Naive thymus-derived CD4-positive, alpha-beta T cell (primary cell): ENCODE results near the gene SP7. TPM values are rescaled to one million over a fixed set of nuclear protein-coding genes. Genes with fewer than 3 reads are reported as not detected.
"Not testable (repeated sequence)": the region's sequence is repeated elsewhere in the genome, so short reads cannot be mapped to it uniquely, and the experiment has no call there.

Experiments
- ATAC-seq: fragments of 150-1000 bp; cut with Tn5 transposase; 2 replicates; pipeline ENCODE4 v1.10.0; 2021; ENCODE audit warnings: mild to moderate bottlenecking, moderate library complexity
- CTCF ChIA-PET: fragments of 350-600 bp; sonication (Branson Sonifier 250); formaldehyde crosslinking; loops from one replicate; lab custom pipeline; 2021; ENCODE audit warnings: antibody characterized with exemption; lab: Charles Lee
- POLR2A ChIA-PET: fragments of 350-600 bp; sonication (Branson Sonifier 250); formaldehyde crosslinking; loops from one replicate; lab custom pipeline; 2021; ENCODE audit warnings: antibody characterized with exemption, inconsistent platforms; lab: Charles Lee
- DNase-seq, 9 donors: peaks; one replicate each; pipeline versions ENCODE4 v3.0.0 to v3.0.0-alpha.2; 2020 to 2022; ENCODE audit warnings: mixed read lengths in 1 of 9
- H3K27ac ChIP-seq: one replicate; pipeline ENCODE4 v1.7.0; 2013; ENCODE audit warnings: mild to moderate bottlenecking, low read depth, low read length, moderate library complexity
- H3K27me3 ChIP-seq, 2 donors: one replicate each; pipeline ENCODE4 v1.7.0; 2013; ENCODE audit warnings: low read length in 2 of 2, mild to moderate bottlenecking in 2 of 2, moderate library complexity in 2 of 2; ENCODE audit not compliant: control insufficient read depth in 2 of 2, insufficient read depth in 2 of 2
- H3K36me3 ChIP-seq, 3 experiments: 1 replicate in 2 of 3; 2 replicates in 1 of 3; pipeline ENCODE4 v1.7.0; 2013; ENCODE audit warnings: low read length in 3 of 3, mild to moderate bottlenecking in 3 of 3, moderate library complexity in 1 of 3; ENCODE audit not compliant: insufficient read depth in 3 of 3, control insufficient read depth in 2 of 3
- H3K4me1 ChIP-seq, 2 donors: one replicate each; pipeline ENCODE4 v1.7.0; 2013; ENCODE audit warnings: low read length in 2 of 2, mild to moderate bottlenecking in 2 of 2, moderate library complexity in 1 of 2; ENCODE audit not compliant: control insufficient read depth in 2 of 2, insufficient read depth in 2 of 2
- H3K4me3 ChIP-seq: 2 replicates; pipeline ENCODE4 v1.7.0; 2013; ENCODE audit warnings: mild to moderate bottlenecking, low read length
- H3K9me3 ChIP-seq, 3 experiments: 1 replicate in 2 of 3; 2 replicates in 1 of 3; pipeline ENCODE4 v1.7.0; 2013; ENCODE audit warnings: low read length in 3 of 3; ENCODE audit not compliant: control insufficient read depth in 2 of 3
- H3K27ac Mint-ChIP-seq, 9 donors: one replicate each; pipeline ENCODE4 v1.8.0; 2020 to 2022; ENCODE audit warnings: mixed read lengths in 9 of 9, mild to moderate bottlenecking in 8 of 9, moderate library complexity in 5 of 9, inconsistent platforms in 2 of 9
- H3K27me3 Mint-ChIP-seq, 5 donors: one replicate each; pipeline ENCODE4 v1.8.0; 2021 to 2022; ENCODE audit warnings: mixed read lengths in 5 of 5, mild to moderate bottlenecking in 1 of 5
- H3K36me3 Mint-ChIP-seq, 5 donors: one replicate each; pipeline ENCODE4 v1.8.0; 2020 to 2022; ENCODE audit warnings: mixed read lengths in 5 of 5, mild to moderate bottlenecking in 3 of 5, inconsistent platforms in 1 of 5
- H3K4me1 Mint-ChIP-seq, 7 donors: one replicate each; pipeline ENCODE4 v1.8.0; 2020 to 2022; ENCODE audit warnings: mixed read lengths in 7 of 7, mild to moderate bottlenecking in 3 of 7, inconsistent platforms in 1 of 7
- H3K4me3 Mint-ChIP-seq, 10 donors: one replicate each; pipeline ENCODE4 v1.8.0; 2020 to 2022; ENCODE audit warnings: mild to moderate bottlenecking in 10 of 10, mixed read lengths in 10 of 10, moderate library complexity in 6 of 10, inconsistent platforms in 2 of 10
- H3K9me3 Mint-ChIP-seq, 11 donors: one replicate each; pipeline ENCODE4 v1.8.0; 2020 to 2022; ENCODE audit warnings: mixed read lengths in 11 of 11, mild to moderate bottlenecking in 4 of 11, inconsistent platforms in 1 of 11, moderate library complexity in 1 of 11
- intact Hi-C, 2 donors: fragments of 100-400 bp; cut with micrococcal nuclease; formaldehyde crosslinking; loops; one replicate each; pipeline ENCODE4 v1.15.1; 2023
- polyA plus RNA-seq, 2 donors: library from polyadenylated mRNA; unstranded; fragments of 300-500 nt; fragmentation: Illumina TruSeq; gene quantifications; one replicate each; pipeline ENCODE4 v1.2.3, GENCODE V29; 2021
- total RNA-seq, 6 experiments: library from RNA in 5 of 6; stranded (reverse) in 5 of 6; gene quantifications; 1 replicate in 5 of 6; 2 replicates in 1 of 6; pipeline ENCODE4 v1.2.3 and lab custom pipeline; 2021 to 2026

SP7 gene
- total and polyA plus RNA-seq, 7 experiments from 2014 or later, result 0.13 to 0.18 TPM; not detected in 5

DNA sequence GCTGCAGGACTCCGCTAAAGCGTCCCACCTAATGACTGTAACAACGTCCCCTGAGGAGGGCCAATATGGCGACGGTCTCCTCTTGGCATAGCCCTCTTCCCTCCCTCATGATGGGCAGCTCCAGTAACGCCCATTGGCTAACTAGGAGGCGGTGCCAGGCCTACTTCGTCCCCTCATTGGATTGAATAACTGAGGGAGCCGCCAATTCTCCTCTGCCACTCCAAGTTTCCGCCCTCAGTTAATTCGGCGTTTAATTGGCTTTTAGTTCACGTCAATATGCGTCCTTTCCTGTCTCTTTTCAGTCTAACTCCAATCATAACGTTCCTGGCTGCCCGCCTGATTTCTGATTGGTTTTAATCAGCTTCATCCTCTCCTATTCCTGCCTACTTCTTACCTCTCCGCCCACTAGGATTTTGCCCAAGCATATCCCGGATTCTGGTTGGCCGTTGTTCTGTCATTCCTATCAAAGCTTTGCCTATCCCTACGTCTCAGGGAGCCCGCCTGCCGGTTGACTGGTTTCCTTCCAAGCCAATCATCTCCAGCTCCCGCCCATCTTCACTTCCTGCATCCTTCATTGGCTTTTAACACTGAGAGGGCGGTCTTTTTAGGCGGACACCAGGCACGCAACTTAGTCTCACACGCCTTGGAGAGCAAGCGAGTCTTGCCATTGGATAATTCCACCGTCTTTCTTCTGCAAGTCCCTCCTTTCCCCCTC is 43.4 kb upstream of the SP7 start:
- Histone ChIP-seq H3K27me3 (no peaks in the 10 kb centered on the region), H3K4me3 (peak overlapping the region; percentile 61), H3K4me1 (peaks cover 37 to 40% of the 10 kb centered on the region in 2 donors), H3K27ac (peak overlapping the region; percentile 91), H3K9me3 (no peaks in the 10 kb centered on the region), H3K36me3 (peaks cover 0 to 24% (median 13%) of the 10 kb centered on the region in 3 experiments)
- POLR2A ChIA-PET, result interaction anchor here (0.6 to 3.8 kb wide), 33 partner anchors 9 to 1041 kb away, joined by 3 to 39 read pairs (median 6); partner anchors contain the start of genes AAAS, CSAD, EIF4B and MAP3K12
- Mint-ChIP-seq H3K9me3 (peaks cover 0 to 2% (median 0%) of the 10 kb centered on the region in 11 donors), H3K27me3 (no peaks in the 10 kb centered on the region), H3K36me3 (peaks cover 0 to 27% (median 14%) of the 10 kb centered on the region in 5 donors), H3K4me3 (no peak overlapping the region), H3K4me1 (peaks cover 31 to 44% (median 37%) of the 10 kb centered on the region in 7 donors), H3K27ac (no peak overlapping the region)
- intact Hi-C loops, result loop anchor here (1.0 to 2.0 kb wide), 20 partner anchors 27 to 1329 kb away; partner anchors contain the start of genes AAAS (in 2 of the 2), ATF7 (in 2 of the 2), CSAD (in 2 of the 2) and EIF4B (in 2 of the 2)
- ATAC-seq (peak; percentile 85), DNase-seq (peak in 8 of 9 donors; percentile 54 to 100 (median 99))
- CTCF ChIA-PET, result interaction anchor here (0.6 to 3.0 kb wide), 10 partner anchors 11 to 130 kb away, joined by 3 to 15 read pairs (median 4); partner anchors contain the start of genes AAAS and TARBP2

DNA sequence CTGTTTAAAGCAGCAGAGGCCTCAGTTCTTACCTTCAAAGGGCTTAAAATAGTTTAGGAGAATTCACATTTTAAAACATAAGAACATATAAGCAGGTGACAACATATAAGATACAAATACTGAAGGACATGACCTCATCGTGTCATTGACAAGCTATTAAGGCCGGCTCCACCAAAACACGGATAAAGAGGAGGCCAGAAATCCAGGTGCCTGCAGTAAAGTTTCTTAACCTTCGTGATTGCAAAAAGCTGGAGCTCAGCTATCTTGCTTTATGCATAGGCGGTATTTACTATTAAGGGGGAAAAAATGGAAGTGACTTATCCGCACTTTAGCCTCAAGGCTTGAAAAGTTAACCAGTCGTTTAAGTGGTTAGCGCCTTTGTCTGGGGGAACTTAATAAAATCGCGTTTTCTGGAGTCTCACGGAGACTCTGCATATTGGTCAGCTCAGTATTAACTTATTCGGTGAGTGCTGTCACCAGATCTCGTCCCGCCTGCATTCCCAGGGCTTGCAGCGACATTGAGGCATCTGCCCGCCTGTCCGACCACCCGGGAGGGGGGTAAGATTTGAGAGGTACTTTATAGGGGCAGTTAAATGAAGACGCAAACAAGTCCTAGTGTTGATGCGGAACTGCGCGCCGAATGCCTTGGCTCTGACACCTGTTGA is 42.7 kb upstream of the SP7 start:
- Mint-ChIP-seq H3K27ac (no peak overlapping the region), H3K9me3 (peaks cover 0 to 2% (median 0%) of the 10 kb centered on the region in 11 donors), H3K4me3 (no peak overlapping the region), H3K4me1 (peaks cover 31 to 40% (median 32%) of the 10 kb centered on the region in 7 donors), H3K27me3 (no peaks in the 10 kb centered on the region), H3K36me3 (peaks cover 0 to 24% (median 14%) of the 10 kb centered on the region in 5 donors)
- Histone ChIP-seq H3K9me3 (no peaks in the 10 kb centered on the region), H3K4me1 (peaks cover 35 to 40% of the 10 kb centered on the region in 2 donors), H3K4me3 (peak overlapping the region; percentile 61), H3K27ac (peak overlapping the region; percentile 75), H3K36me3 (peaks cover 0 to 21% (median 13%) of the 10 kb centered on the region in 3 experiments), H3K27me3 (no peaks in the 10 kb centered on the region)
- ChIA-PET CTCF (interaction anchor here (0.7 to 3.0 kb wide), 10 partner anchors 11 to 130 kb away, joined by 3 to 15 read pairs (median 5); partner anchors contain the start of genes AAAS and TARBP2), POLR2A (interaction anchor here (0.5 to 3.8 kb wide), 34 partner anchors 9 to 1042 kb away, joined by 3 to 39 read pairs (median 6); partner anchors contain the start of genes AAAS, CSAD, EIF4B and MAP3K12)
- intact Hi-C loops, result loop anchor here (1.0 to 2.0 kb wide), 13 partner anchors 27 to 1328 kb away; partner anchors contain the start of genes AAAS (in 2 of the 2), CSAD (in 2 of the 2), EIF4B (in 2 of the 2) and ZNF740 (in 2 of the 2)
- DNase-seq (no peak), ATAC-seq (no peak)

DNA sequence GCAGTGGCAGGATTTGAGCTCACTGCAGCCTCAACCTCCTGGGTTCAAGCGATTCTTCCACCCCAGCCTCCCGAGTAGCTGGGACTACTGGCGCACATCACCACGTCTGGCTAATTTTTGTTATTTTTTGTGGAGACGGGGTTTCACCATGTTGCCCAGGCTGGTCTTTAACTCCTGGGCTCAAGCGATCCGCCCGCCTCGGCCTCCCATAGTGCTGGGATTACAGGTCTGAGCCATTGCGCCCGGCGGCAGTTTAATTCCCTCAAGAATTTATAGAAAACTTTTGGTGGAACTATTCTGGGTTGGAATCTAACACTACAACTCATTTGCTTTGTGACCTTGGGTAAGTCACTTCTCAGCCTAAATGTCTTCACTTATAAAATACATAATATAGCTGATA is 42.1 kb upstream of the SP7 start:
- Histone ChIP-seq H3K27me3 (no peaks in the 10 kb centered on the region), H3K4me3 (peak overlapping the region; percentile 61), H3K27ac (peak overlapping the region; percentile 75), H3K36me3 (peaks cover 0 to 18% (median 11%) of the 10 kb centered on the region in 3 experiments), H3K9me3 (no peaks in the 10 kb centered on the region), H3K4me1 (peaks cover 31 to 35% of the 10 kb centered on the region in 2 donors)
- Mint-ChIP-seq H3K27ac (peak overlapping the region in 3 of 9 donors; percentile 17 to 29 (median 25)), H3K36me3 (peaks cover 0 to 19% (median 8%) of the 10 kb centered on the region in 5 donors), H3K4me3 (no peak overlapping the region), H3K9me3 (peaks cover 0 to 2% (median 0%) of the 10 kb centered on the region in 11 donors), H3K27me3 (no peaks in the 10 kb centered on the region), H3K4me1 (peaks cover 25 to 38% (median 31%) of the 10 kb centered on the region in 7 donors)
- intact Hi-C loops, result loop anchor here (2.0 kb wide), 3 partner anchors 157 to 1327 kb away; partner anchors contain the start of genes CSAD (in 1 of the 2), NR4A1 (in 1 of the 2) and ZNF740 (in 1 of the 2)
- ChIA-PET CTCF (interaction anchor here (0.7 to 3.0 kb wide), 4 partner anchors 12 to 131 kb away, joined by 3 to 15 read pairs (median 9); no protein-coding TSS in a partner anchor), POLR2A (interaction anchor here (0.5 to 3.8 kb wide), 14 partner anchors 10 to 179 kb away, joined by 3 to 39 read pairs (median 6); partner anchors contain the start of genes MAP3K12, MYG1, PRR13 and TARBP2)
- DNase-seq (no peak), ATAC-seq (no peak)

DNA sequence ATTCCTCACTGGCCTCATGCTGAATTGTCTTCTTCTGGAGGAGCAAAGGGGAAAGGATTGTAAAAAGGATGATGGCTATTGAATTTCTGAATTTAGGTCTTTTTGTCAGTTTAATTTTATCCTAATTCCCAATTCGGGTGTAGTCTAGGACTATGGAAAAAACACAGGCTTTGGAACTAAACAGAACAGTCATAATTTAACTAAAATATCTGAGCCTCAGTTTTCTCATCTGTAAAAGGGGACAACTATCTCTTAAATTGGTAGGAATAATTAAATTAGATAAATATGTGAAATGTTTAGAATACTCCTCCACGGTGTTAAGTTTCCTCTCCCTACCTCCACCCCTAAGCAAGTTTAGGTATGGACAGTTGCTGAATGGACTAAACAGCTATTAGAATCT is 40.6 kb upstream of the SP7 start:
- no peak for DNase-seq
- peaks cover 0 to 2% (median 0%) of the 10 kb centered on the region in 11 donors for H3K9me3 Mint-ChIP-seq
- ChIA-PET POLR2A (interaction anchor here (0.6 to 3.8 kb wide), 4 partner anchors 56 to 197 kb away, joined by 3 to 39 read pairs (median 4); partner anchors contain the start of genes MAP3K12, PRR13 and TARBP2), CTCF (no interaction called here)
- ATAC-seq, result no peak
- H3K4me1 Mint-ChIP-seq, result peaks cover 16 to 34% (median 23%) of the 10 kb centered on the region in 7 donors
- H3K4me3 Mint-ChIP-seq, result no peak overlapping the region
- Histone ChIP-seq H3K27me3 (no peaks in the 10 kb centered on the region), H3K36me3 (peaks cover 0 to 3% (median 0%) of the 10 kb centered on the region in 3 experiments), H3K4me1 (peaks cover 21 to 27% of the 10 kb centered on the region in 2 donors), H3K9me3 (no peaks in the 10 kb centered on the region), H3K27ac (no peak overlapping the region), H3K4me3 (no peak overlapping the region)
- peak overlapping the region in 4 of 9 donors; percentile 21 to 62 (median 40) for H3K27ac Mint-ChIP-seq
- H3K36me3 Mint-ChIP-seq, result peaks cover 0 to 6% (median 4%) of the 10 kb centered on the region in 5 donors
- H3K27me3 Mint-ChIP-seq, result no peaks in the 10 kb centered on the region
- intact Hi-C loops, result no loop called here

DNA sequence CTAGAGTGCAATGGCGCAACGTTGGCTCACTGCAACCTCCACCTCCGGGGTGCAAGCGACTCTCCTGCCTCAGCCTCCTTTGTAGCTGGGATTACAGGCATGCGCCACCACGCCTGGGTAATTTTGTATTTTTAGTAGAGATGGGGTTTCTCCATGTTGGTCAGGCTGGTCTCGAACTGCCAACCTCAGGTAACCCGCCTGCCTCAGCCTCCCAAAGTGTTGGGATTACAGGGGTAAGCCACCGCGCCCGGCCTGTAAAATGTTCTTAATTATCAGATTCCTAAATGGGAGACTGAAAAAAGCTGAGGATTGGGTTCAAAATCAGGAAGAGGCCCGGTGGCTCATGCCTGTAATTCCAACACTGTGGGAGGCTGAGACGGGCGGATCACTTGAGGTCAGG is 38.1 kb upstream of the SP7 start:
- H3K27me3 Mint-ChIP-seq, POLR2A ChIA-PET, ATAC-seq, H3K36me3 Mint-ChIP-seq, H3K9me3 Mint-ChIP-seq, intact Hi-C loops, H3K9me3 ChIP-seq, H3K36me3 ChIP-seq, H3K27me3 ChIP-seq, CTCF ChIA-PET, DNase-seq, H3K27ac ChIP-seq, H3K4me3 ChIP-seq: not testable (repeated sequence)
- Mint-ChIP-seq H3K4me1 (peaks cover 11 to 37% (median 26%) of the 10 kb centered on the region in 7 donors), H3K27ac (peak overlapping the region in 7 of 9 donors; percentile 61 to 89 (median 73)), H3K4me3 (peak overlapping the region in 1 of 10 donors; percentile 59)
- peaks cover 22 to 27% of the 10 kb centered on the region in 2 donors for H3K4me1 ChIP-seq
